Activated CD8-positive, alpha-beta memory T cell treated with anti-CD3 and anti-CD28 coated beads for 48 hours (primary cell): ENCODE results near the gene NARS2.
"Not testable (repeated sequence)": the region's sequence is repeated elsewhere in the genome, so short reads cannot be mapped to it uniquely, and the experiment has no call there.

Source experiments
- DNase-seq, 3 experiments: peaks; one replicate each; pipeline ENCODE4 v3.0.0-alpha.2; 2020; ENCODE audit warnings: low read depth in 2 of 3, low spot score in 2 of 3

Gene NARS2

GRCh38 chr11:78574386-78575381 is at the start of gene NARS2:
Gene NARS2, minus strand, starts transcription at chr11:78574864. Its CDS starts 376 bp downstream, at chr11:78574488.
- DNase-seq: peak; percentile 91 to 98 (median 97)

GRCh38 chr11:78622666-78623065 is 48.0 kb upstream of the NARS2 start:
- DNase-seq: no peak

- DNase-seq: no peak
Observed at GRCh38 chr11:78620159-78620558, 45.5 kb upstream of the NARS2 start.

GRCh38 chr11:78615724-78616123 is 41.1 kb upstream of the NARS2 start:
- no peak for DNase-seq

GRCh38 chr11:78613378-78613813 is 38.7 kb upstream of the NARS2 start:
- DNase-seq: no peak

GRCh38 chr11:78612721-78613377 is 38.2 kb upstream of the NARS2 start:
- no peak for DNase-seq

- DNase-seq: not testable (repeated sequence)
Observed at GRCh38 chr11:78609321-78609720, 34.7 kb upstream of the NARS2 start.

- no peak for DNase-seq
Observed at GRCh38 chr11:78607696-78608095, 33.0 kb upstream of the NARS2 start.

- no peak for DNase-seq
Observed at GRCh38 chr11:78606667-78607066, 32.0 kb upstream of the NARS2 start.

- no peak for DNase-seq
Observed at GRCh38 chr11:78605296-78605695, 30.6 kb upstream of the NARS2 start.

- no peak for DNase-seq
Observed at GRCh38 chr11:78603792-78604191, 29.1 kb upstream of the NARS2 start.

GRCh38 chr11:78602771-78603170 is 28.1 kb upstream of the NARS2 start:
- DNase-seq: not testable (repeated sequence)

- not testable (repeated sequence) for DNase-seq
Observed at GRCh38 chr11:78601066-78601465, 26.4 kb upstream of the NARS2 start.

- DNase-seq: not testable (repeated sequence)
Observed at GRCh38 chr11:78597579-78597978, 22.9 kb upstream of the NARS2 start.

- no peak for DNase-seq
Observed at GRCh38 chr11:78595436-78596130, 20.9 kb upstream of the NARS2 start.

GRCh38 chr11:78594814-78595213 is 20.1 kb upstream of the NARS2 start:
- no peak for DNase-seq

GRCh38 chr11:78588517-78588916 is 13.9 kb upstream of the NARS2 start:
- DNase-seq: no peak

- DNase-seq: no peak
Observed at GRCh38 chr11:78587446-78587845, 12.8 kb upstream of the NARS2 start.

GRCh38 chr11:78586452-78587046 is 11.9 kb upstream of the NARS2 start:
- DNase-seq: no peak

- no peak for DNase-seq
Observed at GRCh38 chr11:78583889-78584288, 9.2 kb upstream of the NARS2 start.

- DNase-seq: no peak
Observed at GRCh38 chr11:78577495-78577894, 2.8 kb upstream of the NARS2 start.
